ENCODE results near the gene GNG11. TPM values are rescaled to one million over a fixed set of nuclear protein-coding genes. Genes with fewer than 3 reads are reported as not detected.

The GNG11 gene
- total RNA-seq, 1 experiment from 2014 or later = not detected

- Histone ChIP-seq H3K4me1 (no peaks in the 10 kb centered on the region), H3K27me3 (replicated peaks; ENCODE audit: control insufficient read depth, insufficient read depth, low read length) (no peaks in the 10 kb centered on the region), H3K4me3 (ENCODE audit: low read depth, low read length) (no peak overlapping the region), H3K36me3 (ENCODE audit: control insufficient read depth, insufficient read depth, low read length) (no peaks in the 10 kb centered on the region), H3K9me3 (no peaks in the 10 kb centered on the region)
- Mint-ChIP-seq H3K4me3 (ENCODE audit: unreplicated experiment) (no peak overlapping the region), H3K36me3 (ENCODE audit: insufficient read depth, unreplicated experiment) (no peaks in the 10 kb centered on the region), H3K4me1 (ENCODE audit: low read depth, unreplicated experiment) (no peaks in the 10 kb centered on the region), H3K9me3 (ENCODE audit: unreplicated experiment) (no peaks in the 10 kb centered on the region), H3K27me3 (ENCODE audit: insufficient read depth, unreplicated experiment) (peaks cover 15% of the 10 kb centered on the region), H3K27ac (ENCODE audit: unreplicated experiment) (no peak overlapping the region)
- no TSS peak for BruUV-seq (replicated peaks)
- DNase-seq = no peak
- TF ChIP-seq, protein P1, sequence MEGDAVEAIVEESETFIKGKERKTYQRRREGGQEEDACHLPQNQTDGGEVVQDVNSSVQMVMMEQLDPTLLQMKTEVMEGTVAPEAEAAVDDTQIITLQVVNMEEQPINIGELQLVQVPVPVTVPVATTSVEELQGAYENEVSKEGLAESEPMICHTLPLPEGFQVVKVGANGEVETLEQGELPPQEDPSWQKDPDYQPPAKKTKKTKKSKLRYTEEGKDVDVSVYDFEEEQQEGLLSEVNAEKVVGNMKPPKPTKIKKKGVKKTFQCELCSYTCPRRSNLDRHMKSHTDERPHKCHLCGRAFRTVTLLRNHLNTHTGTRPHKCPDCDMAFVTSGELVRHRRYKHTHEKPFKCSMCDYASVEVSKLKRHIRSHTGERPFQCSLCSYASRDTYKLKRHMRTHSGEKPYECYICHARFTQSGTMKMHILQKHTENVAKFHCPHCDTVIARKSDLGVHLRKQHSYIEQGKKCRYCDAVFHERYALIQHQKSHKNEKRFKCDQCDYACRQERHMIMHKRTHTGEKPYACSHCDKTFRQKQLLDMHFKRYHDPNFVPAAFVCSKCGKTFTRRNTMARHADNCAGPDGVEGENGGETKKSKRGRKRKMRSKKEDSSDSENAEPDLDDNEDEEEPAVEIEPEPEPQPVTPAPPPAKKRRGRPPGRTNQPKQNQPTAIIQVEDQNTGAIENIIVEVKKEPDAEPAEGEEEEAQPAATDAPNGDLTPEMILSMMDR (IDR thresholded peaks at IDR 0.05; ENCODE audit: insufficient read depth in 1 of 2, low read depth in 1 of 2, low read length in 1 of 2, severe bottlenecking in 1 of 2, unreplicated experiment in 1 of 2) = no peak
- ChIA-PET CTCF (no interaction called here), POLR2A (no interaction called here)
- intact Hi-C loops (cut with micrococcal nuclease; ENCODE audit: unreplicated experiment) = no loop called here
Measured at GRCh38 chr7:93937818-93938217, 16.3 kb downstream of the GNG11 start.

DNA sequence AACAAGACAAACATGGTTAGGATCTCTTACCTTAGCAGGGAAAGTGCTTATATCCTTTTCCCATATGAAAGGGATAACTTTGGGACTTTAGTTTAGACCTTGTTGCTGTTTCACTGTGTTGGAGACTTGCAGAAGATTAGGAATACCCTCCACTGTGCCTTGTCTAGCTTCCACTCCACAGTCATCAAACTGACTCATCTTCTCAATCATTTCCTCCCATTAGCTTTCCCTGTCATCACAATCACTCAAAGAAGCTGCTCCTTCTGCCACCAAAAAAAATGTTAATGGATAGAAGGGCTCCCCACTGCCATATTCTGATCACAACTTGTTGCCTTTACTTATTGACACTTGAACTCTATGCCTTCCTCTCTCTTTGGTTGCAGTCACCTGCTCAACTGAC, 16.8 kb downstream of the GNG11 start:
- Histone ChIP-seq H3K9me3 (no peaks in the 10 kb centered on the region), H3K36me3 (ENCODE audit: control insufficient read depth, insufficient read depth, low read length) (no peaks in the 10 kb centered on the region), H3K27me3 (replicated peaks; ENCODE audit: control insufficient read depth, insufficient read depth, low read length) (no peaks in the 10 kb centered on the region), H3K4me3 (ENCODE audit: low read depth, low read length) (no peak overlapping the region), H3K4me1 (no peaks in the 10 kb centered on the region)
- ChIA-PET POLR2A (no interaction called here), CTCF (no interaction called here)
- Mint-ChIP-seq H3K27ac (ENCODE audit: unreplicated experiment) (no peak overlapping the region), H3K4me1 (ENCODE audit: low read depth, unreplicated experiment) (no peaks in the 10 kb centered on the region), H3K36me3 (ENCODE audit: insufficient read depth, unreplicated experiment) (no peaks in the 10 kb centered on the region), H3K4me3 (ENCODE audit: unreplicated experiment) (no peak overlapping the region), H3K9me3 (ENCODE audit: unreplicated experiment) (no peaks in the 10 kb centered on the region), H3K27me3 (ENCODE audit: insufficient read depth, unreplicated experiment) (peaks cover 17% of the 10 kb centered on the region)
- DNase-seq = no peak
- TF ChIP-seq, protein P1 (IDR thresholded peaks at IDR 0.05; ENCODE audit: insufficient read depth in 1 of 2, low read depth in 1 of 2, low read length in 1 of 2, severe bottlenecking in 1 of 2, unreplicated experiment in 1 of 2) = no peak
- intact Hi-C loops (cut with micrococcal nuclease; ENCODE audit: unreplicated experiment) = no loop called here
- BruUV-seq (replicated peaks) = no TSS peak

DNA sequence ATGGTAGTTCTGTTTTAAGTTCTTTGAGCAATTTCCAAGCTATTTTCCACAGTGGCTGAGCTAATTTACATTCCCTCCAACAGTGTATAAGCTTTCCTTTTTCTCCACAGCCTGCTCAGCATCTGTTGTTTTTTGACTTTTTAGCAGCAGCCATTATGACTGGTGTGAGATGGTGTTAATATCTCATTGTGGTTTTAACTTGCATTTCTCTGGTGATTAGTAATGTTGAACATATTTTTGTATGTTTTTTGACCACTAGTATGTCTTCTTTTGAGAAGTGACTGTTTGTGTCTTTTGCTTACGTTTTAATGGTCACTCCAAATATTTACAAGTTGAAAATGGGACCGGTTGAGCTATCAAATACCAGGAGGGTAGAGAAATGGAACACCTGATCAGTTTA, 20.4 kb downstream of the GNG11 start:
- Histone ChIP-seq H3K36me3 (ENCODE audit: control insufficient read depth, insufficient read depth, low read length) (no peaks in the 10 kb centered on the region), H3K27me3 (replicated peaks; ENCODE audit: control insufficient read depth, insufficient read depth, low read length) (no peaks in the 10 kb centered on the region), H3K4me3 (ENCODE audit: low read depth, low read length) (no peak overlapping the region), H3K9me3 (no peaks in the 10 kb centered on the region), H3K4me1 (peaks cover 3% of the 10 kb centered on the region; the same call in 1 of the 2 replicates)
- no peak overlapping the region for H3K27ac Mint-ChIP-seq (ENCODE audit: unreplicated experiment)
- DNase-seq = no peak
- BruUV-seq (replicated peaks) = no TSS peak
- no peaks in the 10 kb centered on the region for H3K36me3 Mint-ChIP-seq (ENCODE audit: insufficient read depth, unreplicated experiment)
- no peak overlapping the region for H3K4me3 Mint-ChIP-seq (ENCODE audit: unreplicated experiment)
- intact Hi-C loops (cut with micrococcal nuclease; ENCODE audit: unreplicated experiment) = no loop called here
- CTCF ChIA-PET = no interaction called here
- peaks cover 23% of the 10 kb centered on the region for H3K27me3 Mint-ChIP-seq (ENCODE audit: insufficient read depth, unreplicated experiment)
- H3K9me3 Mint-ChIP-seq (ENCODE audit: unreplicated experiment) = no peaks in the 10 kb centered on the region
- TF ChIP-seq, protein P1 (IDR thresholded peaks at IDR 0.05; ENCODE audit: insufficient read depth in 1 of 2, low read depth in 1 of 2, low read length in 1 of 2, severe bottlenecking in 1 of 2, unreplicated experiment in 1 of 2) = no peak
- POLR2A ChIA-PET = no interaction called here
- no peaks in the 10 kb centered on the region for H3K4me1 Mint-ChIP-seq (ENCODE audit: low read depth, unreplicated experiment)
